Measurements from ENCODE around the gene RHEB. TPM values are rescaled to one million over a fixed set of nuclear protein-coding genes. Genes with fewer than 3 reads are reported as not detected.
A peak's percentile ranks its signal among the peaks of the same experiment; 100 is the strongest.

Gene RHEB
- total and polyA plus RNA-seq, 2 of the 4 experiments (the other 2 are of a cell fraction), result 19.7 to 67.2 TPM

DNA sequence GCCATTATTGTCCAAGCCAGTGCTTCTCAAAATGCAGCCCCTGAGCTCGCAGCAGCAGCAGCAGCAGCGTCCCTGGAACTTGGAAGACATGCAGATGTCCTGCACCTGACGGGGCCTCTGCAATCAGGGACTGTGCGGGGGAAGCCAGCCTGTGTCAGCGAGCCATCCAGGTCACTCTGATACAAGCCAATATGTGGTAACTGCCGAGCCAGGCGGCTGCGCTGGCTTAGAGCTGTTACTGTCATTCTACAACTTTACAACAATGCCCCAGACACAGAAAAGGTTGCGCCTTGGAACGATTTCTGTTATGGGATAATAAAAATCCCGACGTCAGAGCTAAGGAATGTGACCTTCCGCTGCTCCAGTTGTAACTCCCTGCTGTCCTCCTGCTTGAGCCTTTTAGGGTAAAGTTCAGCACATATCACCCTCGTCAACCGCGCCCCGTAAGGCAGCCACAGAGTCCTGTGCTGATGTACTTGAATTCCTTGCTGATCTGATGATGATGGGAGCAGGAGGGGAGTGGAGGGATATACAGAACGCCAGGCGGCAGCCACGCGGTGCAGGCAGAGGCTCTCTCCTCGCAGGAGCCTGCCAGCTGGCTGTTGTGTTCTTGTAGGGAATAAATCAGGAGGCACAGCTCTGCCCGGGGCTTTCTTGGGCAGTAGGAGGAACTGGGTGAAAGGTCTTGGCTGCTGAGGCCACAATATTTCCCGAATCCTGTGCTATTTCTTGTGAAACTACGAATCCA is 59.8 kb downstream of the RHEB start:
- DNase-seq (peak; percentile 86), ATAC-seq (ENCODE audit: low read depth) (peak; percentile 93)
- Histone ChIP-seq H3K18ac (ENCODE audit: low read depth, low read length) (peak overlapping the region; percentile 10; the same call in 1 of the 2 replicates), H2AK5ac (ENCODE audit: low read depth, low read length) (peak overlapping the region; percentile 84), H3K4ac (ENCODE audit: low read depth, low read length) (peak overlapping the region; percentile 82), H2BK15ac (ENCODE audit: low read depth, low read length) (peak overlapping the region; percentile 91; the same call in 1 of the 3 replicates), H3K9ac (ENCODE audit: low read depth, low read length) (peak overlapping the region; percentile 30), H2BK20ac (ENCODE audit: low read depth, low read length) (peak overlapping the region; percentile 36), H2AK9ac (replicated peaks; ENCODE audit: low read depth, low read length, poor library complexity) (peak overlapping the region; percentile 21), H2BK120ac (ENCODE audit: low read depth, low read length) (peak overlapping the region; percentile 75), H4K91ac (ENCODE audit: insufficient read depth, low read depth, low read length) (peak overlapping the region; percentile 88), H3K9me1 (ENCODE audit: insufficient read depth, low read length) (peaks cover 10% of the 10 kb centered on the region), H3K56ac (ENCODE audit: extremely low read depth, insufficient read depth, low read length) (peak overlapping the region; percentile 20), H4K8ac (ENCODE audit: low read depth in 2 of 2, low read length in 2 of 2) (peak overlapping the region; percentile 62 to 70), H3K4me1 (ENCODE audit: control insufficient read depth, insufficient read depth, low read length) (peaks cover 14% of the 10 kb centered on the region), H3K14ac (replicated peaks; ENCODE audit: low read depth, low read length) (peak overlapping the region; percentile 63), H3K4me2 (ENCODE audit: low read depth, low read length) (peak overlapping the region; percentile 40), H3K79me1 (ENCODE audit: low read depth in 1 of 2, low read length in 2 of 2) (peaks cover 0 to 10% of the 10 kb centered on the region in 2 experiments; a peak in 1 of 4 replicates), H2BK5ac (ENCODE audit: low read depth, low read length, poor library complexity, severe bottlenecking) (peak overlapping the region; percentile 48), H4K5ac (ENCODE audit: low read depth, low read length) (peak overlapping the region; percentile 2; the same call in 1 of the 2 replicates), H3K23ac (ENCODE audit: low read depth, low read length) (peak overlapping the region; percentile 43), H3K27ac (ENCODE audit: insufficient read depth, low read length) (peak overlapping the region; percentile 74), H3K9me3 (ENCODE audit: control insufficient read depth, insufficient read depth, low read length) (peaks cover 6% of the 10 kb centered on the region), H3K4me3 (ENCODE audit: insufficient read depth, low read depth, low read length) (peak overlapping the region; percentile 6; the same call in 1 of the 2 replicates), H2AFZ (replicated peaks; ENCODE audit: low read length, poor library complexity) (peak overlapping the region; percentile 85), H4K20me1 (ENCODE audit: insufficient read depth, low read length) (no peaks in the 10 kb centered on the region), H3K27me3 (ENCODE audit: control insufficient read depth, insufficient read depth, low read length) (no peaks in the 10 kb centered on the region), H3K36me3 (ENCODE audit: control insufficient read depth, insufficient read depth, low read length) (peaks cover 6% of the 10 kb centered on the region; the same call in 1 of the 2 replicates)
- ChIA-PET CTCF (interaction anchor here (0.6 to 1.5 kb wide), 6 partner anchors 33 to 299 kb away, joined by 3 to 5 read pairs (median 3); no protein-coding TSS in a partner anchor), POLR2A (ENCODE audit: unreplicated experiment) (no interaction called here)
- dilution Hi-C loops (cut with HindIII; ENCODE audit: low sequenced_read_pairs, unreplicated experiment), result no loop called here
- 5% methylated on average over 10 of the region's 25 CpGs; no CpG with 5 or more reads in 1 of the 2 experiments for WGBS, 2 experiments (ENCODE audit: extremely low coverage in 2 of 2, insufficient read length in 1 of 2)
- in situ Hi-C loops (cut with MboI; ENCODE audit: low sequenced_read_pairs), result loop anchor here (25.0 kb wide), 1 partner anchor 302 kb away; no protein-coding TSS in a partner anchor
- intact Hi-C loops (cut with micrococcal nuclease), result loop anchor here (1.0 to 5.0 kb wide), 3 partner anchors 59 to 294 kb away; partner anchors contain the start of gene RHEB
- BruUV-seq (replicated peaks), result no TSS peak
- TF ChIP-seq MAZ (IDR thresholded peaks at IDR 0.05; ENCODE audit: borderline replicate concordance, low read depth, low read length) (0 out of 2 replicates have a peak, but pooled peaks have one; percentile 25), MAFK (IDR thresholded peaks at IDR 0.05; ENCODE audit: low read depth, low read length) (no peak), CEBPB (IDR thresholded peaks at IDR 0.05; ENCODE audit: low read depth, low read length) (0 out of 2 replicates have a peak, but pooled peaks have one; percentile 13), NFE2L2 (IDR thresholded peaks at IDR 0.05; ENCODE audit: low read depth, low read length) (no peak), SMC3 (IDR thresholded peaks at IDR 0.05; ENCODE audit: low read depth, low read length) (peak; percentile 51), FOS (IDR thresholded peaks at IDR 0.05; ENCODE audit: low read depth, low read length) (no peak), CHD1 (IDR thresholded peaks at IDR 0.05; ENCODE audit: low read depth, low read length) (no peak), BHLHE40 (IDR thresholded peaks at IDR 0.05; ENCODE audit: low read depth, low read length) (no peak), RFX5 (IDR thresholded peaks at IDR 0.05; ENCODE audit: low read depth, low read length) (no peak), POLR2A (IDR thresholded peaks at IDR 0.05; ENCODE audit: low read depth, low read length) (peak; percentile 22; the same call in 1 of the 2 replicates)
- TF ChIP-seq, protein P1, sequence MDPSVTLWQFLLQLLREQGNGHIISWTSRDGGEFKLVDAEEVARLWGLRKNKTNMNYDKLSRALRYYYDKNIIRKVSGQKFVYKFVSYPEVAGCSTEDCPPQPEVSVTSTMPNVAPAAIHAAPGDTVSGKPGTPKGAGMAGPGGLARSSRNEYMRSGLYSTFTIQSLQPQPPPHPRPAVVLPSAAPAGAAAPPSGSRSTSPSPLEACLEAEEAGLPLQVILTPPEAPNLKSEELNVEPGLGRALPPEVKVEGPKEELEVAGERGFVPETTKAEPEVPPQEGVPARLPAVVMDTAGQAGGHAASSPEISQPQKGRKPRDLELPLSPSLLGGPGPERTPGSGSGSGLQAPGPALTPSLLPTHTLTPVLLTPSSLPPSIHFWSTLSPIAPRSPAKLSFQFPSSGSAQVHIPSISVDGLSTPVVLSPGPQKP (IDR thresholded peaks at IDR 0.05; ENCODE audit: borderline replicate concordance, low read depth, low read length), result no peak
- TF ChIP-seq, protein P2, sequence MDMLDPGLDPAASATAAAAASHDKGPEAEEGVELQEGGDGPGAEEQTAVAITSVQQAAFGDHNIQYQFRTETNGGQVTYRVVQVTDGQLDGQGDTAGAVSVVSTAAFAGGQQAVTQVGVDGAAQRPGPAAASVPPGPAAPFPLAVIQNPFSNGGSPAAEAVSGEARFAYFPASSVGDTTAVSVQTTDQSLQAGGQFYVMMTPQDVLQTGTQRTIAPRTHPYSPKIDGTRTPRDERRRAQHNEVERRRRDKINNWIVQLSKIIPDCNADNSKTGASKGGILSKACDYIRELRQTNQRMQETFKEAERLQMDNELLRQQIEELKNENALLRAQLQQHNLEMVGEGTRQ (IDR thresholded peaks at IDR 0.05; ENCODE audit: low read depth, low read length), result peak; percentile 18; the same call in 1 of the 2 replicates
- TF ChIP-seq, protein P3, sequence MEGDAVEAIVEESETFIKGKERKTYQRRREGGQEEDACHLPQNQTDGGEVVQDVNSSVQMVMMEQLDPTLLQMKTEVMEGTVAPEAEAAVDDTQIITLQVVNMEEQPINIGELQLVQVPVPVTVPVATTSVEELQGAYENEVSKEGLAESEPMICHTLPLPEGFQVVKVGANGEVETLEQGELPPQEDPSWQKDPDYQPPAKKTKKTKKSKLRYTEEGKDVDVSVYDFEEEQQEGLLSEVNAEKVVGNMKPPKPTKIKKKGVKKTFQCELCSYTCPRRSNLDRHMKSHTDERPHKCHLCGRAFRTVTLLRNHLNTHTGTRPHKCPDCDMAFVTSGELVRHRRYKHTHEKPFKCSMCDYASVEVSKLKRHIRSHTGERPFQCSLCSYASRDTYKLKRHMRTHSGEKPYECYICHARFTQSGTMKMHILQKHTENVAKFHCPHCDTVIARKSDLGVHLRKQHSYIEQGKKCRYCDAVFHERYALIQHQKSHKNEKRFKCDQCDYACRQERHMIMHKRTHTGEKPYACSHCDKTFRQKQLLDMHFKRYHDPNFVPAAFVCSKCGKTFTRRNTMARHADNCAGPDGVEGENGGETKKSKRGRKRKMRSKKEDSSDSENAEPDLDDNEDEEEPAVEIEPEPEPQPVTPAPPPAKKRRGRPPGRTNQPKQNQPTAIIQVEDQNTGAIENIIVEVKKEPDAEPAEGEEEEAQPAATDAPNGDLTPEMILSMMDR (conservative IDR thresholded peaks at IDR 0.05; ENCODE audit: low read depth, low read length), result peak; percentile 50
